ENCODE measurements around the gene HARBI1.

The HARBI1 gene

DNA sequence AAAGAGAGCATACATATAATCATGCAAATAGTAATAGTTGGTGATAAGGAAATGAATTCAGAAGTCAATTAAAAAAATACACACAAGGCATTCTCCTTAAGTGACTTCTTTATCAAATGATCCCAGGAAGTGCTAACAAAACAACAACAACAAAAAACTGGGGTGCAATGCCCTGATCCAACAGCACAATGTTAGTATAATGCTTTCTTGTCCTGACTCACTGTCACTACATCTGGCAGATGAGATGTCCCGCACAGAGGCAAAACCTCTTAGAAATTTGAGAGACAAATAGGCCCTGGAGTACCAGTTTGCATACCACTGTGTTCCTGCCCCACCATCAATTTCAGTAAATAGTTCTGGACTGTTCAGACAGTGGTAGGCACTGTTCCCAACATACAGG, 12.2 kb downstream of the HARBI1 start:
- Histone ChIP-seq H2AFZ (ENCODE audit: low read depth, low read length) (no peak overlapping the region), H3K4me3 (ENCODE audit: low read length) (no peak overlapping the region), H3K9me3 (ENCODE audit: insufficient read depth, low read length) (peaks cover 6% of the 10 kb centered on the region; the same call in 1 of the 2 replicates), H3K36me3 (replicated peaks; ENCODE audit: low read depth, low read length) (peaks cover 14% of the 10 kb centered on the region), H3K27ac (ENCODE audit: low read length) (no peak overlapping the region), H3K27me3 (ENCODE audit: low read depth, low read length) (no peaks in the 10 kb centered on the region), H3K79me2 (ENCODE audit: low read length) (no peaks in the 10 kb centered on the region), H4K20me1 (ENCODE audit: insufficient read depth, low read length) (no peaks in the 10 kb centered on the region), H3K9ac (ENCODE audit: low read length) (no peak overlapping the region), H3K4me2 (ENCODE audit: low read length) (no peak overlapping the region), H3K4me1 (ENCODE audit: low read length) (peaks cover 36% of the 10 kb centered on the region)
- TF ChIP-seq, protein P1, sequence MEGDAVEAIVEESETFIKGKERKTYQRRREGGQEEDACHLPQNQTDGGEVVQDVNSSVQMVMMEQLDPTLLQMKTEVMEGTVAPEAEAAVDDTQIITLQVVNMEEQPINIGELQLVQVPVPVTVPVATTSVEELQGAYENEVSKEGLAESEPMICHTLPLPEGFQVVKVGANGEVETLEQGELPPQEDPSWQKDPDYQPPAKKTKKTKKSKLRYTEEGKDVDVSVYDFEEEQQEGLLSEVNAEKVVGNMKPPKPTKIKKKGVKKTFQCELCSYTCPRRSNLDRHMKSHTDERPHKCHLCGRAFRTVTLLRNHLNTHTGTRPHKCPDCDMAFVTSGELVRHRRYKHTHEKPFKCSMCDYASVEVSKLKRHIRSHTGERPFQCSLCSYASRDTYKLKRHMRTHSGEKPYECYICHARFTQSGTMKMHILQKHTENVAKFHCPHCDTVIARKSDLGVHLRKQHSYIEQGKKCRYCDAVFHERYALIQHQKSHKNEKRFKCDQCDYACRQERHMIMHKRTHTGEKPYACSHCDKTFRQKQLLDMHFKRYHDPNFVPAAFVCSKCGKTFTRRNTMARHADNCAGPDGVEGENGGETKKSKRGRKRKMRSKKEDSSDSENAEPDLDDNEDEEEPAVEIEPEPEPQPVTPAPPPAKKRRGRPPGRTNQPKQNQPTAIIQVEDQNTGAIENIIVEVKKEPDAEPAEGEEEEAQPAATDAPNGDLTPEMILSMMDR (IDR thresholded peaks at IDR 0.05; ENCODE audit: low read depth, low read length) = no peak
- no peak for TF ChIP-seq EZH2phosphoT487 (IDR thresholded peaks at IDR 0.05; ENCODE audit: low read depth)

DNA sequence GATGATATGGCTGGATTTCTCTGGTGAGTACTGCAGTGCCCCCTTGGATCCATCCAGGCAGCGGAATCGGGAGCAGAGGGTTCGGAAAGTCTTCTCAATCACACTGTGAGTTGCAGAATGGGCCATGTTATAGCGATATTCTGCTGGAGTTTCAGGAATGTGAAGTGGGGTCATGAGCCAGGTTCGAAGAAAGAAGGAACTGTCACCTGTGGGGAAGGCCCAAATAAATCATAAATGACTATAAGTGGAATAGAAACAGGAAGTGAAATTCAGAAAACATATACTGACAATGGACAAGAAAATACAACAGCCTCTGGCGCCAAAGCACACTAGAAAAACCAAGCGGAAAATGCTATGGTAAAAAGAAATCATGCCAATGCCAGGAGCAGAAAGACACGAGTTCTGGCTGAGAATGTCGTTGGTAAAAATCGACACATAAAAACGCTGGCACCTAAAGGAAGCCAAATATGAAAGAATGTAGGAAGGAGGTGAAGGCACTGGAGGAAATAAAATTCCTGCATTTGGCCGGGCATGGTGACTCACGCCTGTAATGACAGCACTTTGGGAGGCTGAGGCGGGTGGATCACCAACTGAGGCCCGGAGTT, 13.2 kb downstream of the HARBI1 start:
- Histone ChIP-seq H3K4me2 (ENCODE audit: low read length) (peak overlapping the region; percentile 49), H3K27ac (ENCODE audit: low read length) (no peak overlapping the region), H3K9me3 (ENCODE audit: insufficient read depth, low read length) (peaks cover 6% of the 10 kb centered on the region; the same call in 1 of the 2 replicates), H3K79me2 (ENCODE audit: low read length) (no peaks in the 10 kb centered on the region), H3K9ac (ENCODE audit: low read length) (no peak overlapping the region), H3K27me3 (ENCODE audit: low read depth, low read length) (no peaks in the 10 kb centered on the region), H2AFZ (ENCODE audit: low read depth, low read length) (no peak overlapping the region), H3K36me3 (replicated peaks; ENCODE audit: low read depth, low read length) (peaks cover 14% of the 10 kb centered on the region), H3K4me3 (ENCODE audit: low read length) (peak overlapping the region; percentile 26; the same call in 1 of the 2 replicates), H3K4me1 (ENCODE audit: low read length) (peaks cover 36% of the 10 kb centered on the region), H4K20me1 (ENCODE audit: insufficient read depth, low read length) (no peaks in the 10 kb centered on the region)
- TF ChIP-seq EZH2phosphoT487 (IDR thresholded peaks at IDR 0.05; ENCODE audit: low read depth) = no peak
- TF ChIP-seq, protein P1 (IDR thresholded peaks at IDR 0.05; ENCODE audit: low read depth, low read length) = no peak

DNA sequence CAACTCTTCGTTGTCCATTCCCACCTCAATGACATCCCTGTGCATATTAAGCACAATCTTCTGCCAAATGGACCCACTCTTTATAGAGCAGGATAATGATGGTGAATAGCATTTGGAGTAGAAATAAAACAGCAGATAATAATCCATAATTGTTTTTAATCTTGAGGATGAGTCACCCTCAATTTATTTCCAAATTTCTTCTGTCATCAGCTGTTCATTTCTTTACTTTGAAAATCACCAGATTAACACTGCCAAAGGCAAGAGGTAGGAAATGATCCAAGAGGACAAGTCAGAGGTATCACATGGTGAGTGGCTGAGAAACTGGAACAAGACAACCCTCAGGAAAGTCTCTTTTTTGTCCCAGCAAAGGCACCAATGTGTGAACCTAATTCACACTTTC, 15.9 kb downstream of the HARBI1 start:
- Histone ChIP-seq H4K20me1 (ENCODE audit: insufficient read depth, low read length) (no peaks in the 10 kb centered on the region), H3K4me2 (ENCODE audit: low read length) (peak overlapping the region; percentile 26), H3K27ac (ENCODE audit: low read length) (no peak overlapping the region; the same call in 1 of the 2 replicates), H3K27me3 (ENCODE audit: low read depth, low read length) (no peaks in the 10 kb centered on the region), H3K9ac (ENCODE audit: low read length) (no peak overlapping the region), H3K4me1 (ENCODE audit: low read length) (peaks cover 36% of the 10 kb centered on the region), H3K36me3 (replicated peaks; ENCODE audit: low read depth, low read length) (peaks cover 14% of the 10 kb centered on the region), H3K79me2 (ENCODE audit: low read length) (no peaks in the 10 kb centered on the region), H3K9me3 (ENCODE audit: insufficient read depth, low read length) (peaks cover 6% of the 10 kb centered on the region; the same call in 1 of the 2 replicates), H2AFZ (ENCODE audit: low read depth, low read length) (no peak overlapping the region), H3K4me3 (ENCODE audit: low read length) (no peak overlapping the region)
- TF ChIP-seq, protein P1 (IDR thresholded peaks at IDR 0.05; ENCODE audit: low read depth, low read length) = no peak
- no peak for TF ChIP-seq EZH2phosphoT487 (IDR thresholded peaks at IDR 0.05; ENCODE audit: low read depth)

DNA sequence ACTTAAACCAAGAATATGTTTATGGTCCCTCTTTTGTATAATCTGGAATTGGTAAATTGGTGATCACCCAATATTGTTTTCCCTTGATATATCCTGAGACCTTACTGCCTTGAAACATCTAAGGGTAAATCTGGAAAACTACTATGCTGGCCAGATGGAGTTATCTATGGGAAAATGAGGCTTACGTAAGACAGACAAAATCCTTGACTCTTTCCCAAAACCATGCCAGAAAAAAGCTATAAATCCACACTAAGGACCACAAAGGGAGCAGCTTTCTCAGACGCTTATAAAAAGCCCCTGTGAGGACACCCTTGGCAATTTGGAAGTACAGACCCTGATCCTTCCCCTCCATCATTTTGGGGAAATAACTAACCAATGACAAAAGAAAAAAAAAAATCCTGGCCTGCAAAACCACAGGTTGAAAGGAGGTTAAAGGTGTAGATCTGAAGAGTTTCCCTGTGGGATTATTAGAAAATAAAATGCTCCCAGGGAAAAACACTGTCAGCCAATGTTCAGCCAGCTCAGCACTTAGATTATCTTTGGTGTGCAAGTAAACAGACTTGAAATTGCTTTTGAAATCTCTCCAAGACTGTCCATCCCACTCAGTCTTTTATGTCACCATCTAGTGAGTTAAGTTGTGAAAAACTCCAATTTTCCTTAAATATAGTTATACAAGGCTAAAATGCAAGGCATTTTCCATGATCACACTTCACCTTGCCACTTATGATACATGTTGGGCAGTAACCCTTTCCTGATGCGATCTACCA, 16.6 kb downstream of the HARBI1 start:
- H3K4me3 ChIP-seq (ENCODE audit: low read length) = no peak overlapping the region

More for the DNA sequence above, 16.6 kb downstream of the HARBI1 start:
- no peak overlapping the region for H3K27ac ChIP-seq (ENCODE audit: low read length)
- H4K20me1 ChIP-seq (ENCODE audit: insufficient read depth, low read length) = no peaks in the 10 kb centered on the region
- TF ChIP-seq EZH2phosphoT487 (IDR thresholded peaks at IDR 0.05; ENCODE audit: low read depth) = no peak
- TF ChIP-seq, protein P1 (IDR thresholded peaks at IDR 0.05; ENCODE audit: low read depth, low read length) = no peak
- peaks cover 6% of the 10 kb centered on the region; the same call in 1 of the 2 replicates for H3K9me3 ChIP-seq (ENCODE audit: insufficient read depth, low read length)
- H3K36me3 ChIP-seq (replicated peaks; ENCODE audit: low read depth, low read length) = peaks cover 14% of the 10 kb centered on the region
- H3K4me1 ChIP-seq (ENCODE audit: low read length) = peaks cover 36% of the 10 kb centered on the region
- no peak overlapping the region for H3K9ac ChIP-seq (ENCODE audit: low read length)
- H3K27me3 ChIP-seq (ENCODE audit: low read depth, low read length) = no peaks in the 10 kb centered on the region
- no peaks in the 10 kb centered on the region for H3K79me2 ChIP-seq (ENCODE audit: low read length)
- no peak overlapping the region for H2AFZ ChIP-seq (ENCODE audit: low read depth, low read length)
- H3K4me2 ChIP-seq (ENCODE audit: low read length) = peak overlapping the region; percentile 17; the same call in 1 of the 2 replicates
